GM19043 (cell line): ENCODE results near the gene LUC7L3.
A peak's percentile ranks its signal among the peaks of the same experiment; 100 is the strongest.

ENCODE experiments used
- ATAC-seq: cut with Tn5 transposase; IDR thresholded peaks from one replicate; pipeline ENCODE4 v1.9.1; 2021; ENCODE audit warnings: low read depth; ENCODE audit not compliant: unreplicated experiment

LUC7L3 gene

GRCh38 chr17:50745631-50746030, 26.2 kb downstream of the LUC7L3 start:
- ATAC-seq, result no peak

DNA sequence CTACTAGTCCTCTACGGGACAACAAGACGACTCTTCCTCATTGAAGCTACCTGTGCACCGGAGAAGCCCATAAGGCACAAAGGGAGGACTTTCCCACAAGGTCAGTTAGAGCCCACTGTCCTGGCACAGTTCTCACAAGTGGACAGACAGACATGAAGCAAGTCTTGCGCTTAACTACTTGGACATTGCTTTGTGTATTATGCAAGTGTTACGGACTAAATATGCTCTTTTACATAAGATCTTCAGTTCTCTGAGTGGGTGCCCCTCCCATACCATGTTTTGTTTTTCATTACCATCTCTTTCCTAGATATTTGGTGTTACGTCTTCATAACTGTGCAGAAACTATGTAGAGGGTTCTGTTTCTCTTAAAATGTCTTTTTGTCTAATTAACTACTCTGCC, 29.8 kb downstream of the LUC7L3 start:
- ATAC-seq, result no peak

DNA sequence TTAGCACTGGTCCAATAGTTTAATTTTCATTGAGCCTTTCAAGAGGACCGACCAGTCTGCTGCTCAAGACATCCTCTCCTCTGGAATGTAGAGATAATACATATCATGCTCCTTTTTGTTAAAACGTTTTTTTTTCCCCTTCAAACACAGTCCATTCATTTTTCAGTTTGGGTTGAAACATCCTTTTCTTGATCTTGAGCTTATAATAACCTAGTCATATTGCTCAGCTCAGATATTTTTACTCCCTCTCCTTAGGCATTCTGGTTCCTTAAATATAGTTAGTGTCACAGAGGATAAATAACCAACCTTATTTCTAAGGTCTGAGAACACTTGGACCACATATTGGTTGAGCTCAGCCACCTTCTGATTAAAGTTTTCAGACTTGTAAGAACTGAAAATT, 35.1 kb downstream of the LUC7L3 start:
- ATAC-seq, result no peak

DNA sequence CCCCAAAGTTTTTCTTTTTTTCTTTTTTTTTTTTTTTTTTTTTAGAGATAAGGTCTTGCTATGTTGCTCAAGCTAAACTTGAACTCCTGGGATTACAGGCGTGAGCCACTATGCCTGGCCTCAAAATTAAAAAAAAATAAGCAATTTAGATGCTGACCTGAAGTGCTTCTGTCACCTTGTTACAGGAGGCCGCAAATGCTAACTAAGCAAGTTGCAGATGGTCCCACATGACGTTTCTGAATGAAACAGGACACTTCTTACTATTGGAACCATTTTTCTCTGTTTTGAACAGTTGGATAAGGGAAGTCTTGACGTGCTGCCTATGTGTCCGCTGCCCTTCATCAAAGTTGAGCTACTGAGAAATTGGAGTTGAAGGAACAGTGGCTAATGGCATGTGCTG, 39.1 kb downstream of the LUC7L3 start:
- no peak for ATAC-seq

DNA sequence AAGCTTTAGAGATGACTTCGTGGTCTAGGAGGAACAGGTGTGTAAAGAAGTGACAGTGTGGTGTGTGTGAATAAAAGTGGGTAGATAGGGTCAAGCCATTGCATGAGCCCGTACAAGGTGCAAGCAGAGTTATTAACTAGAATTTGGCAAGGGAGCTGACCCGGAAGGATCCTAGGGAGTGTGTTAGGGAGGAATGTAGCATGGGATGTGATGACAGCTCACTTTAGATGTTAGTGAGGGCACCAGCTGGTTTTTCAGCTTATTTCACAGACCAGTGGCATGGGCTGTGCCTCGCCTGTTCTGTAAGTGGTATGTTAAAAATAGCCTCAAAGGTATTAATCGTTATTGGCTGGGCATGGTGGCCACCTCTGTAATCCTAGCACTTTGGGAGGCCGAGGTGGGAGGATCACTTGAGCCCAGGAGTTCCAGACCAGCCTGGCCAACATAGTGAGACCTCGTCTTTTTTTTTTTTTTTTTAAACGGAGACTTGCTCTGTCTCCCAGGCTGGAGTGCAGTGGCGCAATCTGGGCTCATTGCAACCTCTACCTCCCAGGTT, 39.7 kb downstream of the LUC7L3 start:
- ATAC-seq, result no peak

DNA sequence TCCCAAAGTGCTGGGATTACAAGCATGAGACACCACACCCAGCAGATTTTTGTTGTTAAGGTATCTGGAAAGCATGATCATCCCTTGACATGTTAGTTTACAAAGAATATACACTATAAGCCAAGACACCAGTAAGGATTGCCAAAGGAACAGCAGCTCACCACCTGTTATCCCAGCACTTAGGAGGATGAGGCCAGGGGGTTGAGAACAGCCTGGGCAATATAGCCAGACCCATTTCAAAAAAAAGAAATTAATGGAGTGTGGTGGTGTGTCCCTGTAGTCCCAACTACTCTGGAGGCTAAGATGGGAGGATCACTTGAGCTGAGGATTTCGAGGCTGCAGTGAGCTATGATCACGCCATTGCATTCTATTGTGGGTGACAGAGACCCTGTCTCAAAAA, 42.8 kb downstream of the LUC7L3 start:
- no peak for ATAC-seq

- no peak for ATAC-seq
Observed at GRCh38 chr17:50763716-50764475, 44.5 kb downstream of the LUC7L3 start.

GRCh38 chr17:50764734-50765149, 45.3 kb downstream of the LUC7L3 start:
- ATAC-seq, result no peak

GRCh38 chr17:50765454-50766221, 46.2 kb downstream of the LUC7L3 start:
- no peak for ATAC-seq

DNA sequence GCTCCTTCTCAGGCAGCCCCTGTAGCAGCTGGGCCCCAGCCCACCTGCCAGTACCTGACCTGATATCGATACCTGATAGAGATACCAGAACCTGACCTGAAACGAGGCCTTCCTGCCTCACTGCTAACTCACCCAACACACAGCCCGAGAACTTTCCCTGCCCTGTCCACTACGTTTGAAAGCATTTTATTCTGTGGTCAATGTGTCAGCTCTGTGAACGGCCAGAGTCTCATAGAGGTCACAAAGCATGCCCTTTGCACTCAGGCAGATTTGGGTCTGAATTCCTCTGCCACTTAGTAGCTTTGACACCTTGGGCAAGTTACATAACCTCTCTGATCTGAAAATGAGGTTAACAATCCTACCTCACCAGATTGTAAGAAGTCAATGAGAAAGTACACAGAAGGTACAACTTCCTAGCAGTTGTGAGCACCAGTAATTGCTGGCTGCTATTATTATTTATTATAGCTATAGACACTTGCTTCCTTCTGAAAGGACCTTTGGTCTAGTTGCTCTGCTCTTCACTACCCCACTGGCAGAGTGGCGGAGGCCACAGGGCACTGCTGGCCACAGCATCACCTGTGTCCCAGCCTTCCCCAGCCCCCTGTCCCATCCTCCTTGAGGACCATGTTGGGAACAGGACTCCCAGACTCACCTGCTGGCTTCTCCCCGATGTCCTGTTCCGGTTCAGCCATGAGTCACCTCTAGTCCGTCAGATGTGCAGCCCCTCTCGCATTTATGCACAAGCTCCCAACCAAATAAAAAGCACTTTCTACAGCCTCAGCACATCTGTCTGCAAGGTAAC, 47.0 kb downstream of the LUC7L3 start:
- ATAC-seq, result no peak

DNA sequence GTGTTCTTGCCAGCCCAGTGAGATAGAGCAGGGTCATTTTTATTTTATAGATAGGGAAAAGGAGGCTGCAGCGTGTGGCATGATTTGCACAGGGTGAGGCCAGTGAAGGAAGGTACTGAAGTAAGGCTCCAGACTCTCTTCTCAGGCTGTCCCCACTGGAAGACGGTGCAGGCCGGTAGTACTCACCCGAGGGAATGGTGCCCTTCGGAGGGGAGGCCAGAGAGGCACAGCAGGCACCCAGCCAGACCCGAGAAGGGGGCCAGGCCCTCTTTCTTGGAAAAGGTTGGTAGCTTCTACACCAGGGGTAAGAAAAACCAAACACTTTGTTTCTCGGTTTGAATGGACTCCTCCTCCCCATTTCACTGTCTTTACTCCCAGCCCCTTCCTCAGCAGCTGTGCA, 47.6 kb downstream of the LUC7L3 start:
- no peak for ATAC-seq

GRCh38 chr17:50767446-50767845, 48.0 kb downstream of the LUC7L3 start, which contains the start of gene ANKRD40CL:
ANKRD40CL (minus strand) TSS chr17:50767518; CDS start chr17:50766913, 605 bp downstream.
- ATAC-seq, result no peak

GRCh38 chr17:50768346-50768761, 49.0 kb downstream of the LUC7L3 start:
- ATAC-seq, result no peak

DNA sequence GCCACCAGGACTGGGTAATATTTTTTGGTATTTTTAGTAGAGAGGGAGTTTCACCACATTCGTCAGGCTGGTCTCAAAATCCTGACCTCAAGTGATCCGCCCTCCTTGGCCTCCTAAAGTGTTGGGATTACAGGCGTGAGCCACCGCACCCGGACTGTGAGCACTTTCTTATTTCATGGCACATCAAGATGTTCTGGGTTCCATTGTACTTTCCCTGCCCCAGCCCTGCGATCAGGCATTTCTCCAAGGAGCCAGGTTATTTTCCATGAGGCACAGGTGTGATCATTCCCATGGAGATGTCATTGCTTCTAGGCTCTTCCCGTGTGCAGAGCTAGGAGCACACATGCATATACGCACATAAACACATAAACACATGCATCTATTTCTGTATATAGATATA, 50.5 kb downstream of the LUC7L3 start:
- no peak for ATAC-seq

DNA sequence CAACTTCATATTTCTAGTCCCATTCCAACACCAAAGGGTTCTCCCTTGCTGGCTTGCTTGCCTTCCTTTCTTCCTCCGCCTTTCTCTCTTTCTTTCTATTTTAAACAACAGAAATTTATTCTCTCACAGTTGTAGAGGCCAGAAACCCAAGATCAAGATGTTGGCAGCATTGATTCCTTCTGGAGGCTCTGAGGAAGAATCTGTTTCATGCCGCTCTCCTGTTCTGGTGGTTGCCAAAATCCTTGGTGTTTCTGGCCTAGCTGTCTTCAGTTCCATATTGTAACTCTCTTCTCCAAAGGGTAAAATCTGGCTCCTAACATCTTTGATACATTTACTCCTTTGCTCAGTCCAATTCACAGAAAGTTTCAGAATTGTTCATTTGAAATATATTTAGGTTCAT, 50.9 kb downstream of the LUC7L3 start:
- ATAC-seq, result no peak

DNA sequence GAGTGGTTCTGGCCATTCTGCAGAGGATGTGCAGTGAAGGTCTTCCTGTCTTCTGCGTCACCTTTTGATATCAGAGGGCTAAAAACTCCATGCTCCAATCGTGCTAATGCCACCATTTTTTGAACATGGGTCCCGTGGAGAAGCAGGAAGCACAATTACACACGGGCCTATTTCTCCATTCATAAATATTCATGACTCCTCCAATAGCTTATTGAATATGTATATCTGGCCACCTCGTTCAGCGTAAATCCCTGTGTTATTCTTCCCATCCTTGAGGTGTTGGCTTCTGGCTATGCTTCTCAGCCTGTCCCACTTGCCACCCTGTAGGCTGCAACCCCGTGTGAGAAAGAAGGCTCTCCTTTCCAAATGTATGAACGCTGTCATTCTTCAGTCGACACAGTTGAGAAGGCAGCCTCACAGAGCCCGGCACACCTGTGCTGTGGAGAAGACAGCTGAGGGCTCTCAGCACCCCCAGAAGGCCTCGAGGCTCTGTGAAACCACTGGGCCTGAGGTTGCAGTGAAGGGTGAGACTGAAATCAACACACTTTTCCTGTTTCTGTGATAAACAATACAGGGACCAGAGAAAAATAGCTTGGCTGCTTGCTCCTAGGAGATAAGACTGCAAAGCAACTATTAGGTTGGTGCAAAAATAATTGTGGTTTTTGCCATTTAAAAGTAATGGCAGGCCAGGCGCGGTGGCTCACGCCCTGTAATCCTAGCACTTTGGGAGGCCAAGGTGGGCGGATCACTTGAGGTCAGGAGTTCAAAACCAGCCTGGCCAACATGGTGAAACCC, 52.8 kb downstream of the LUC7L3 start:
- ATAC-seq, result peak; percentile 98

- ATAC-seq, result no peak
Observed at GRCh38 chr17:50774225-50774803, 54.9 kb downstream of the LUC7L3 start.

DNA sequence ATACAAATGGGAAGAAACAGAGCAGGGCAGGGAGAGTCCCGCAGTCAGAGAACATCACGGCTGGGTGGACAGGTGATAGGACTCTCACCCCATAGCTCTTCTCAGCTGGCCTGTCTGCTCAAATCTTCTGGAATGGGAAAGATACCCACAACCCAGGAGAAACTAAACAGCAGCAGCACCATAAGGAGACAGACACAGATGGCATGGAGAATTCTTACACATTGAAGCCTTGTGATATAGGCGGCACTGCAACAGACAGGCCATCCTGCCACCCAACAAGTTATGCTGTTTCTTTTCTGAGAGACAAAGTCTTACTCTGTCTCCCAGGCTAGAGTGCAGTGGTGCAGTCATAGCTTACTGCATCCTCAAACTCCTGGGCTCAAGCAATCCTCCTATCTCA, 56.5 kb downstream of the LUC7L3 start:
- no peak for ATAC-seq

DNA sequence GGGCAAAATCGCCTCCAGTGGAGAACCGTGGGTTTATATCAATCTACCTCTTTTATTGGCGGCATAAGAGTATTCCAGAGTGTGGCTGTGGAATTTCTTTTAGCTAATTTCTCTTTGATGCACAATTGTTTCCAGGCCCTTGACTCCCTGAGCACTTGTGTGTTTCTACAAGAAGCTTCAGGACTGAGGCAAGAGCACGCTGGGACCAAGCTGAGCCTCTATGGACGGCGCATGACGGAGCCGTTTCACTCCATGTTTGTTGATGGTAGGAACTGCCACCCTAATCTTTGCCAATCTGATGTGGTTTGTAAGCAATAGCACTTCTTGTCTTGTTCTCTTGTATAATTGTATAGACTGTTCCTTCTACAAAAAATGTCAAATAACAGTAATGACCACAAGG, 59.1 kb downstream of the LUC7L3 start:
- ATAC-seq, result no peak

- ATAC-seq, result no peak
Observed at GRCh38 chr17:50778988-50779387, 59.6 kb downstream of the LUC7L3 start.
